Smooth muscle cell (in vitro differentiated cells): ENCODE results near the gene CD63. TPM values are rescaled to one million over a fixed set of nuclear protein-coding genes. Genes with fewer than 3 reads are reported as not detected.
"Not testable (repeated sequence)": the region's sequence is repeated elsewhere in the genome, so short reads cannot be mapped to it uniquely, and the experiment has no call there.

Source experiments
- DNase-seq: peaks from one replicate; lab custom pipeline; 2025; ENCODE audit not compliant: unreplicated experiment; lab: John Stamatoyannopoulos, UW
- H2AFZ ChIP-seq: fragments of 200-600 bp; sonication (generic); 2 replicates; pipeline ENCODE4 v1.6.0; 2016; ENCODE audit warnings: antibody characterized with exemption, low read depth, mild to moderate bottlenecking
- H3F3A ChIP-seq: fragments of 200-600 bp; sonication (generic); 2 replicates; pipeline ENCODE4 v1.6.0; 2017; ENCODE audit warnings: antibody characterized with exemption, low read depth
- H3K27ac ChIP-seq: fragments of 200-600 bp; sonication (generic); 2 replicates; pipeline ENCODE4 v1.5.1; 2016; ENCODE audit warnings: low read depth, mild to moderate bottlenecking
- H3K27me3 ChIP-seq: fragments of 200-600 bp; sonication (generic); 2 replicates; pipeline ENCODE4 v1.6.1; 2016; ENCODE audit warnings: low read depth, mild to moderate bottlenecking
- H3K36me3 ChIP-seq: fragments of 200-600 bp; sonication (generic); 2 replicates; pipeline ENCODE4 v1.5.1; 2016; ENCODE audit warnings: low read depth
- H3K4me1 ChIP-seq: fragments of 200-600 bp; sonication (generic); 2 replicates; pipeline ENCODE4 v1.5.1; 2016; ENCODE audit warnings: low read depth
- H3K4me2 ChIP-seq: fragments of 200-600 bp; sonication (generic); 2 replicates; pipeline ENCODE4 v1.6.0; 2016; ENCODE audit warnings: mild to moderate bottlenecking
- H3K4me3 ChIP-seq: fragments of 200-600 bp; sonication (generic); 2 replicates; pipeline ENCODE4 v1.5.1; 2016; ENCODE audit warnings: mild to moderate bottlenecking
- H3K79me2 ChIP-seq: fragments of 200-600 bp; sonication (generic); 2 replicates; pipeline ENCODE4 v1.6.0; 2016; ENCODE audit warnings: low read depth, mild to moderate bottlenecking
- H3K9ac ChIP-seq: fragments of 200-600 bp; sonication (generic); 2 replicates; pipeline ENCODE4 v1.6.0; 2016; ENCODE audit warnings: low read depth
- H3K9me3 ChIP-seq: fragments of 200-600 bp; sonication (generic); replicated peaks from 2 replicates; pipeline ENCODE4 v1.5.1; 2016; ENCODE audit warnings: low read depth
- H4K20me1 ChIP-seq: fragments of 200-600 bp; sonication (generic); 2 replicates; pipeline ENCODE4 v1.6.0; 2016; ENCODE audit warnings: low read depth
- WGBS: methylation state at CpG from one replicate; pipeline ENCODE4 v1.1.7; 2016; ENCODE audit warnings: low lambda C conversion rate; 5-methylcytosine and 5-hydroxymethylcytosine counted together
- polyA plus RNA-seq: library from polyadenylated mRNA; unstranded; fragments of >200 nt; fragmentation: Nextera tagmentation; extraction: Ambion mirVana; gene quantifications from 2 replicates; pipeline ENCODE4 v1.2.1, GENCODE V29; 2016
- total RNA-seq: library from RNA; depleted of rRNA; stranded (reverse); fragments of >200 nt; gene quantifications from 2 replicates; pipeline ENCODE4 v1.2.3, GENCODE V29; 2014
- TF ChIP-seq, protein P1 (sequence below): fragments of 200-600 bp; sonication (generic); IDR thresholded peaks from 2 replicates; pipeline ENCODE4 v1.5.1; 2017; ENCODE audit warnings: borderline replicate concordance, mild to moderate bottlenecking, antibody characterized with exemption; ENCODE audit not compliant: insufficient read depth, poor library complexity, severe bottlenecking

CD63 gene
- total and polyA plus RNA-seq, 2 experiments from 2014 or later = 1,107 to 2,317 TPM

DNA sequence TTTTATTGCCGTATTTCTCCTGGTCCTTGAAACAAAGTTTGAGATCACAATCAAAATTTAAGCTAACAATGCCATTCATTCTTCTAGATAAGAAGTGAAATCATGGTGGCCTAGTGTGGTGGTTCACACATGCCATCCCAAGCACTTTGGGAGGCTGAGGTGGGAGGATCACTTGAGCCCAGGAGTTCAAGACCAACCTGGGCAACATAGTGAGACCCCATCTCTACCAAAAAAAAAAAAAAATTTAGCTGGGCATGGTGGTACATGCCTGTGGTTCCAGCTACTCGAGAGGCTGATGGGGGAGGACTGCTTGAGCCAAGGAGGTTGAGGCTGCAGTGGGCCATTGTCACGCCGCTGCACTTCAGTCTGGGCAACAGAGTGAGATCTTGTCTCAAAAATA, 38.3 kb upstream of the CD63 start:
- 98% methylated on average over 4 of the region's 4 CpGs for WGBS
- Histone ChIP-seq H3K4me2 (no peak overlapping the region), H3K9me3 (no peaks in the 10 kb centered on the region), H3K27ac (no peak overlapping the region), H3K4me1 (no peaks in the 10 kb centered on the region), H3K4me3 (no peak overlapping the region), H3K27me3 (no peaks in the 10 kb centered on the region), H4K20me1 (peaks cover 46% of the 10 kb centered on the region), H3K9ac (no peak overlapping the region), H3F3A (no peaks in the 10 kb centered on the region), H2AFZ (no peak overlapping the region), H3K36me3 (no peaks in the 10 kb centered on the region), H3K79me2 (peaks cover 6% of the 10 kb centered on the region)
- no peak for DNase-seq
- TF ChIP-seq, protein P1, sequence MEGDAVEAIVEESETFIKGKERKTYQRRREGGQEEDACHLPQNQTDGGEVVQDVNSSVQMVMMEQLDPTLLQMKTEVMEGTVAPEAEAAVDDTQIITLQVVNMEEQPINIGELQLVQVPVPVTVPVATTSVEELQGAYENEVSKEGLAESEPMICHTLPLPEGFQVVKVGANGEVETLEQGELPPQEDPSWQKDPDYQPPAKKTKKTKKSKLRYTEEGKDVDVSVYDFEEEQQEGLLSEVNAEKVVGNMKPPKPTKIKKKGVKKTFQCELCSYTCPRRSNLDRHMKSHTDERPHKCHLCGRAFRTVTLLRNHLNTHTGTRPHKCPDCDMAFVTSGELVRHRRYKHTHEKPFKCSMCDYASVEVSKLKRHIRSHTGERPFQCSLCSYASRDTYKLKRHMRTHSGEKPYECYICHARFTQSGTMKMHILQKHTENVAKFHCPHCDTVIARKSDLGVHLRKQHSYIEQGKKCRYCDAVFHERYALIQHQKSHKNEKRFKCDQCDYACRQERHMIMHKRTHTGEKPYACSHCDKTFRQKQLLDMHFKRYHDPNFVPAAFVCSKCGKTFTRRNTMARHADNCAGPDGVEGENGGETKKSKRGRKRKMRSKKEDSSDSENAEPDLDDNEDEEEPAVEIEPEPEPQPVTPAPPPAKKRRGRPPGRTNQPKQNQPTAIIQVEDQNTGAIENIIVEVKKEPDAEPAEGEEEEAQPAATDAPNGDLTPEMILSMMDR = no peak

DNA sequence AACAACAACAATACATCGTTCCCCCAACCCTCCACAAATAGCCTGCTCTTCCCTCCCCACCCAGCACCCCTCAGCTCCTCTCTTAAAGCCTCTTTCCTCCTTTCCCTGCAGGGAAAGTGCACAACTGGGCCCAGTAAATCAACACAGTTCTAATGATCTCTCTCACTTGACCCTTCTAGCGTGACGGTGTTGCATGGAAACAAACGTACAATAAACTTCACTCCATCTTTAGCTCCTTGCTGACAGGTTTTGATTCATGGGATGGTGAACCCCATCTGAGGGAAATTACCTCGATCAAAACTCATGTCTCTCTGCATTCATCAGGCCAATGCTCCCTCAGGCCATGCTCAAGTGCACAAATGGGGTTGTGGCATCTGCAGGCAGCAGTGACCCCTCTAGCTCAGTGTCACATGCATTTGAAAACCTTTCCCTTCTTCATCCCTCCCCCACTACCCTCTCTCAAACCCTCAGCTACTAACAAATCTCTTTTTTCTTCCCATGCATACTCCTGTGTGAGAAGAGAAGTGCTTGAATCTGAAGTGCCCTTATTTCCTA, 37.0 kb upstream of the CD63 start:
- Histone ChIP-seq H3K9me3 (no peaks in the 10 kb centered on the region), H3K27ac (no peak overlapping the region), H3K4me3 (no peak overlapping the region), H3K4me1 (no peaks in the 10 kb centered on the region), H3K27me3 (no peaks in the 10 kb centered on the region), H3K36me3 (no peaks in the 10 kb centered on the region), H3K9ac (no peak overlapping the region), H2AFZ (no peak overlapping the region), H3K79me2 (peaks cover 9% of the 10 kb centered on the region), H3K4me2 (no peak overlapping the region), H4K20me1 (peaks cover 46% of the 10 kb centered on the region), H3F3A (no peaks in the 10 kb centered on the region)
- WGBS = 97% methylated on average over 5 of the region's 5 CpGs
- DNase-seq = no peak
- TF ChIP-seq, protein P1 = no peak

DNA sequence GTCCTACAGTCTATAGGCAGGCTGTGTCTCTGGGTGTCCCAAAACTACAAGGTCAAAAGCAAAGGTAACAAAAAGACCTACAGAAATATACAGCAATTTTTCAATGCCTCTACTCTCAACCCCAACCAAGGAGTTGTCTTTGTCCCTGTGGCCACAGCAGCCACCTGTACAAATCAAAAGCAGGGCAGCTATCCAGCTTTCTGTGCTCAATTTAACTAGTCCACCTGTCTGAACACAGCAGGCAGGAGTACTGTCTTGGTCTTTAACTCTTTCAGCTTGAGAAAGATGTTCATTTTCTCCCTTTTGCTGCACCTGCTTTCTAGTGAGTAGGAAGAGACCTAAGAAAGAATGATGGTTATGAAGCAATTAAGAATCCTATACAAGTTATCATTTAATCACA, 33.8 kb upstream of the CD63 start:
- H4K20me1 ChIP-seq = peaks cover 41% of the 10 kb centered on the region
- no peak overlapping the region for H3K27ac ChIP-seq
- H3K4me2 ChIP-seq = no peak overlapping the region
- H3K9me3 ChIP-seq = no peaks in the 10 kb centered on the region
- peaks cover 5% of the 10 kb centered on the region for H3K4me1 ChIP-seq
- peaks cover 14% of the 10 kb centered on the region for H3K36me3 ChIP-seq
- TF ChIP-seq, protein P1 = no peak
- no peak for DNase-seq
- H3K79me2 ChIP-seq = peaks cover 9% of the 10 kb centered on the region
- H3F3A ChIP-seq = peaks cover 8% of the 10 kb centered on the region
- H2AFZ ChIP-seq = no peak overlapping the region
- no peak overlapping the region for H3K9ac ChIP-seq
- H3K4me3 ChIP-seq = no peak overlapping the region
- H3K27me3 ChIP-seq = no peaks in the 10 kb centered on the region

DNA sequence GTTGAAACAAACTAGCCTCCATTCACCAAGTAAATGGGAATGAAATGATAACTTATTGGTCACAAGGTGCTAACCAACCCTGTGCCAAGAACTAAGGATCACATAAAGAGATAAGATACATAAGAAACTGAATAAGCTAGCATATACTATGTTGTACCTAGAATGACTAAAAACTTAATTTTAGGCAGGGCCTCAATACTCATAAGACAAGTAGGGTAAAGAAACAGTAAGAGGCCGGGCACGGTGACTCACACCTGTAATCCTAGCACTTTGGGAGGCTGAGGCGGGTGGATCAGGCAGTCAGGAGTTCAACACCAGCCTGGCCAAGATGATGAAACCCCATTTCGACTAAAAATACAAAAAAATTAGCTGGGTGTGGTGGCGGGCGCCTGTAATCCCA, 31.9 kb upstream of the CD63 start:
- Histone ChIP-seq H4K20me1 (peaks cover 26% of the 10 kb centered on the region), H2AFZ (no peak overlapping the region), H3K36me3 (peaks cover 20% of the 10 kb centered on the region), H3K27me3 (no peaks in the 10 kb centered on the region), H3K27ac (no peak overlapping the region), H3K4me3 (no peak overlapping the region), H3F3A (peaks cover 8% of the 10 kb centered on the region), H3K4me2 (no peak overlapping the region), H3K79me2 (peaks cover 9% of the 10 kb centered on the region), H3K9me3 (no peaks in the 10 kb centered on the region), H3K9ac (no peak overlapping the region), H3K4me1 (peaks cover 13% of the 10 kb centered on the region)
- 97% methylated on average over 6 of the region's 6 CpGs for WGBS
- TF ChIP-seq, protein P1 = no peak
- DNase-seq = no peak

DNA sequence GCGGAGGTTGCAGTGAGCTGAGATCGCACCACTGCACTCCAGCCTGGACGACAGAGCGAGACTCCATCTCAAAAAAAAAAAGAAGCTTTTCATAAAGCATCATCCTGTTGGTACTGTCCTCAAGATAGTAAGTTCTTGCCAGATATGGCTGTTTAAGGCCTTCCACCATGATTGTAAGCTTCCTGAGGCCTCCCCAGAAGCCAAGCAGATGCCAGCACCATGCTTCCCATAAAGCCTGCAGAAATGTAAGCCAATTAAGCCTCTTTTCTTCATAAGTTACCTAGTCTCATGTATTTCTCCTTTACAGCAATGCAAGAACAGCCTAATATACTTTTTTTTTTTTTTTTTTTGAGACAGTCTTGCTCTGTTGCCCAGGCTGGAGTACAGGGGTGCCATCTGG, 29.8 kb upstream of the CD63 start:
- peaks cover 20% of the 10 kb centered on the region for H3K36me3 ChIP-seq

More for the DNA sequence above, 29.8 kb upstream of the CD63 start:
- H3K4me1 ChIP-seq = peaks cover 13% of the 10 kb centered on the region
- not testable (repeated sequence) for H3K27ac ChIP-seq, H3K79me2 ChIP-seq, H3K4me3 ChIP-seq, H3K4me2 ChIP-seq, DNase-seq, H3K9me3 ChIP-seq, H3K9ac ChIP-seq, H3K27me3 ChIP-seq, H2AFZ ChIP-seq, H3F3A ChIP-seq
- 98% methylated on average over 4 of the region's 4 CpGs for WGBS
- peaks cover 30% of the 10 kb centered on the region for H4K20me1 ChIP-seq
